Adrenal gland (tissue), 12 donors: Measurements from ENCODE around the gene TEKTIP1. TPM values are rescaled to one million over a fixed set of nuclear protein-coding genes. Genes with fewer than 3 reads are reported as not detected.
"Not testable (repeated sequence)": the region's sequence is repeated elsewhere in the genome, so short reads cannot be mapped to it uniquely, and the experiment has no call there.

ENCODE experiments used
- DNase-seq, 7 donors: peaks; one replicate each; pipeline ENCODE4 v3.0.0-alpha.2; 2019 to 2020
- H3K27ac ChIP-seq, 5 donors: fragments of 200-600 bp; sonication (generic) in 4 of 5; 1 replicate in 3 of 5; 2 replicates in 2 of 5; pipeline versions ENCODE4 v1.5.1 to v1.8.0; 2016 to 2020; ENCODE audit warnings: mild to moderate bottlenecking in 1 of 5
- H3K27me3 ChIP-seq: fragments of 200-600 bp; 2 replicates; pipeline ENCODE4 v1.8.0; 2021
- H3K36me3 ChIP-seq, 2 donors: fragments of 200-600 bp; replicated peaks in 1 of 2; 1 replicate in 1 of 2; 2 replicates in 1 of 2; pipeline versions ENCODE4 v1.5.1 to v1.8.0; 2018 to 2022
- H3K4me1 ChIP-seq, 2 donors: fragments of 200-600 bp; replicated peaks in 1 of 2; 1 replicate in 1 of 2; 2 replicates in 1 of 2; pipeline versions ENCODE4 v1.5.1 to v1.8.0; 2018 to 2021
- H3K4me3 ChIP-seq, 4 donors: fragments of 200-600 bp; sonication (generic) in 3 of 4; one replicate each; pipeline ENCODE4 v1.5.1; 2016 to 2018
- H3K9me3 ChIP-seq, 3 donors: fragments of 200-600 bp; sonication (generic) in 1 of 3; replicated peaks in 1 of 3; 1 replicate in 2 of 3; 2 replicates in 1 of 3; pipeline versions ENCODE4 v1.5.1 to v1.8.0; 2016 to 2021
- POLR2A ChIP-seq, 2 donors: fragments of 450-650 bp; IDR thresholded peaks; one replicate each; pipeline ENCODE4 v1.6.1; 2017; ENCODE audit warnings: antibody characterized with exemption in 2 of 2, mild to moderate bottlenecking in 2 of 2, moderate library complexity in 1 of 2
- WGBS, 4 donors: extraction: QIAGEN DNeasy Blood & Tissue Kit in 2 of 4; methylation state at CpG; one replicate each; pipeline versions ENCODE4 v1.1.5 to v1.1.7; 2013 to 2017; 5-methylcytosine and 5-hydroxymethylcytosine counted together
- intact Hi-C, 2 donors: fragments of 100-400 bp; cut with DNase I; formaldehyde crosslinking; loops; one replicate each; pipeline versions ENCODE4 v1.14.1 to v1.15.0; 2022 to 2023
- polyA plus RNA-seq, 3 donors: library from polyadenylated mRNA; stranded (reverse); fragments of 200-250 nt in 2 of 3; fragments of 350-450 nt in 1 of 3; fragmentation: Illumina TruSeq in 1 of 3; extraction: RNeasy Lipid Tissue Mini Kit (QIAGEN cat#74804) in 1 of 3; gene quantifications; one replicate each; pipeline ENCODE4 v1.2.3, GENCODE V29; 2013 to 2014
- total RNA-seq, 9 donors: library from RNA; depleted of rRNA in 4 of 9; stranded (reverse); fragments of >200 nt in 4 of 9; fragments of 120-200 nt in 1 of 9; fragmentation: NEBNext Ultra II Directional in 1 of 9; extraction: Animal tissue kit (Norgen Biotek cat#: 25700) in 1 of 9; gene quantifications; one replicate each; pipeline versions ENCODE4 v1.1.0 to v1.2.4, GENCODE V29; 2013 to 2023
- TF ChIP-seq, protein P1 (sequence below), 6 experiments: fragments of 450-650 bp in 4 of 6; fragments of 200-600 bp in 2 of 6; sonication (generic) in 1 of 6; IDR thresholded peaks; 1 replicate in 5 of 6; 2 replicates in 1 of 6; pipeline versions ENCODE4 v1.5.1 to v1.8.0; 2016 to 2021; ENCODE audit warnings: antibody characterized with exemption in 6 of 6, mild to moderate bottlenecking in 2 of 6, moderate library complexity in 1 of 6
- donor health status: healthy with polysubstance abuse.
- donor health status: Bipolar disorder and iron deficiency.
- donor health status: DM: yes; HTN: yes; CAD: no.
- donor health status: DM: no; HTN: no; CAD: no.
- donor health status: DM: no; HTN: no; CAD: no.
- donor health status: DM: yes; HTN: yes; CAD: no.

The TEKTIP1 gene
- total and polyA plus RNA-seq, 12 donors = 0.68 to 3.6 (median 1.4) TPM; not detected in 5

DNA sequence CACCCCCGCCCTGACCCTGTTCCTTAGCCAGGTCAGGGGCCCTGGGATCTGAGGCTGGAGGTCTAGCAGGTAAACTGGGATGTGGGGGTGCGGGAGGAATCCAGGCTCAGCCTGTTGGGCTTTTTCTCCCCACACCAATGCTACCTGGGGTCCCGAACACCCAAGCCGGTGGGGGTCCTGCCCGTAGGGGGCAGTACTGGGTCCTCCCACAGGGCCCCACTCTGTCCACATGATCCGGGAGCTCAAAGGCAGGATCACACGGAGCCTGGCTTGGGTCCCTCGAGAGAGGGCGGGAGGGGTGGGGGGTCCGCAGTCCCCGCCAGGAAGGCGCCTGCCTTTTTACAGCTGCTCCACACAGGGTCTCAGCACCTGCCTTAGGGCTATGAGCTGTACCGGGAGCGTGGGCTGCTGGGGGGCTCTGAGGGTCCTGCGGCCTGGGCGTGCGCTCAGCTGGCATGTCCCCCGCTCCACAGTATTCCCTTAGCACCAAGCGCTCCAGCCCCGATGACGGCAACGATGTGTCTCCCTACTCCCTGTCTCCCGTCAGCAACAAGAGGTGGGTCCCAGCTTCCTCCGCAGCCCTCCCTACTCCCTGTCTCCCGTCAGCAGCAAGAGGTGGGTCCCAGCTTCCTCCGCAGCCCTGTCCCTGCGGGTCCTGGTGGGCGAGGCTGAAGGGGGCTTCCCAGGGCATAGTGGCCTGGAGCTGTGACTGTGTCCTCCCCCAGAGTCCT is 12.3 kb upstream of the TEKTIP1 start:
- H3K4me1 ChIP-seq = peaks cover 15 to 26% of the 10 kb centered on the region in 2 donors
- intact Hi-C loops = no loop called here
- no peaks in the 10 kb centered on the region for H3K9me3 ChIP-seq
- H3K27ac ChIP-seq = no peak overlapping the region
- no peak for TF ChIP-seq POLR2A (IDR thresholded peaks at IDR 0.05)
- TF ChIP-seq, protein P1, sequence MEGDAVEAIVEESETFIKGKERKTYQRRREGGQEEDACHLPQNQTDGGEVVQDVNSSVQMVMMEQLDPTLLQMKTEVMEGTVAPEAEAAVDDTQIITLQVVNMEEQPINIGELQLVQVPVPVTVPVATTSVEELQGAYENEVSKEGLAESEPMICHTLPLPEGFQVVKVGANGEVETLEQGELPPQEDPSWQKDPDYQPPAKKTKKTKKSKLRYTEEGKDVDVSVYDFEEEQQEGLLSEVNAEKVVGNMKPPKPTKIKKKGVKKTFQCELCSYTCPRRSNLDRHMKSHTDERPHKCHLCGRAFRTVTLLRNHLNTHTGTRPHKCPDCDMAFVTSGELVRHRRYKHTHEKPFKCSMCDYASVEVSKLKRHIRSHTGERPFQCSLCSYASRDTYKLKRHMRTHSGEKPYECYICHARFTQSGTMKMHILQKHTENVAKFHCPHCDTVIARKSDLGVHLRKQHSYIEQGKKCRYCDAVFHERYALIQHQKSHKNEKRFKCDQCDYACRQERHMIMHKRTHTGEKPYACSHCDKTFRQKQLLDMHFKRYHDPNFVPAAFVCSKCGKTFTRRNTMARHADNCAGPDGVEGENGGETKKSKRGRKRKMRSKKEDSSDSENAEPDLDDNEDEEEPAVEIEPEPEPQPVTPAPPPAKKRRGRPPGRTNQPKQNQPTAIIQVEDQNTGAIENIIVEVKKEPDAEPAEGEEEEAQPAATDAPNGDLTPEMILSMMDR (IDR thresholded peaks at IDR 0.05) = no peak
- no peak for DNase-seq
- peaks cover 0 to 58% of the 10 kb centered on the region in 2 donors for H3K36me3 ChIP-seq
- no peak overlapping the region for H3K4me3 ChIP-seq
- WGBS, 4 donors = 88 to 94% (median 91%) methylated on average over 16 to 28 of the region's 28 CpGs
- no peaks in the 10 kb centered on the region for H3K27me3 ChIP-seq

DNA sequence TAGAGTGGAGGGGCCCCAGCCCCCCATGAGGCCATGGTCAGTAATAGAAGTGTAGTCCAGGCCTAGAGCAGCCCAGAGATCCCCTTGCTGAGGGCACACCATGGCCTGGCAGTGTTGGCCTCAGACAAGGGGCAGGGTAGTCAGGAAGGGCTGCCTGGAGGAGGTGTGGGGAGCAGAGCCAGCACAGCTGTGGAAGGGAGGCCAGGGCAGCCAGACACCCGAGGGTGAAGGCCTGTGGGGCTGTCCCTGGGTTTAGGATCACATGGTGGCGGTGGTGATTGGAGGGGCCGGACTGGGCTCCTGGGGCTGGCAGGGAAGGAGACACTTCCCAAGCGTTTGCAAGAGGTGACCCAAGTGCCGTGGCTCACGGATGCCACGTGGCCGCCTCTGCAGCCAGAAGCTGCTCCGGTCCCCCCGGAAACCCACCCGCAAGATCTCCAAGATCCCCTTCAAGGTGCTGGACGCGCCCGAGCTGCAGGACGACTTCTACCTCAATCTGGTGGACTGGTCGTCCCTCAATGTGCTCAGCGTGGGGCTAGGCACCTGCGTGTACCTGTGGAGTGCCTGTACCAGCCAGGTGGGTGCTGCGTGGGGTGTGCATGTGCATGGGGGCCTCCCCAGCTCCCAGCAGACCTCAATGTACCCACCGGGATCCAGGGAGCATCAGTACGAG is 11.6 kb upstream of the TEKTIP1 start:
- intact Hi-C loops = no loop called here
- peaks cover 0 to 65% of the 10 kb centered on the region in 2 donors for H3K36me3 ChIP-seq

DNA sequence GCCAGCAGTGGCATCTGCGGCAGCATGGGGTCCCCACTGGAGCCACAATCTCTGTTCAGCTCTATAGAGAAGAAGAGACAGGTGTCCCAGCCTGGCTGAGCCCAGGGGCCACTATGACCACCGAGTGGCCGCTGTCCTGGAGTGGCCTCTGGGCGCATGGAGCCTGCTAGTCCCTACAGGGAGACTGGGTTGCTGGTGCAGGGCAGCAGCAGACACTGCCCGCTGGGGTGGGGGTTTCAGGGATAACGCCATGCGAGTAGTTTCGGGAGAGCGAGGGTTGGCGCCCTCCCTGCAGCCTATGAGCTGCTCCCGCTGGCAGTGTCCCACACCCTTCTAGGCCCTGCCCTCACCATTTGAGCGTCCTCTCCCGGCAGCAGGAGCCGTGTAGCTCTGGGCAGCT is 10.9 kb upstream of the TEKTIP1 start:
- H3K9me3 ChIP-seq = no peaks in the 10 kb centered on the region
- H3K4me1 ChIP-seq = peaks cover 11 to 16% of the 10 kb centered on the region in 2 donors
- TF ChIP-seq POLR2A (IDR thresholded peaks at IDR 0.05) = no peak
- TF ChIP-seq, protein P1 (IDR thresholded peaks at IDR 0.05) = no peak
- no peak for DNase-seq
- H3K27me3 ChIP-seq = no peaks in the 10 kb centered on the region
- H3K27ac ChIP-seq = no peak overlapping the region
- intact Hi-C loops = no loop called here
- WGBS, 4 donors = 96 to 99% (median 98%) methylated on average over 4 to 14 of the region's 14 CpGs
- peaks cover 0 to 68% of the 10 kb centered on the region in 2 donors for H3K36me3 ChIP-seq
- no peak overlapping the region for H3K4me3 ChIP-seq

More for the DNA sequence above, 11.6 kb upstream of the TEKTIP1 start:
- Histone ChIP-seq H3K27ac (no peak overlapping the region), H3K27me3 (no peaks in the 10 kb centered on the region), H3K9me3 (no peaks in the 10 kb centered on the region), H3K4me3 (no peak overlapping the region), H3K4me1 (peaks cover 11 to 19% of the 10 kb centered on the region in 2 donors)
- 95 to 100% (median 95%) methylated on average over 4 to 21 of the region's 21 CpGs for whole genome bisulfite sequencing, 4 donors
- no peak for TF ChIP-seq POLR2A (IDR thresholded peaks at IDR 0.05)
- TF ChIP-seq, protein P1 (IDR thresholded peaks at IDR 0.05) = no peak
- DNase-seq = no peak

DNA sequence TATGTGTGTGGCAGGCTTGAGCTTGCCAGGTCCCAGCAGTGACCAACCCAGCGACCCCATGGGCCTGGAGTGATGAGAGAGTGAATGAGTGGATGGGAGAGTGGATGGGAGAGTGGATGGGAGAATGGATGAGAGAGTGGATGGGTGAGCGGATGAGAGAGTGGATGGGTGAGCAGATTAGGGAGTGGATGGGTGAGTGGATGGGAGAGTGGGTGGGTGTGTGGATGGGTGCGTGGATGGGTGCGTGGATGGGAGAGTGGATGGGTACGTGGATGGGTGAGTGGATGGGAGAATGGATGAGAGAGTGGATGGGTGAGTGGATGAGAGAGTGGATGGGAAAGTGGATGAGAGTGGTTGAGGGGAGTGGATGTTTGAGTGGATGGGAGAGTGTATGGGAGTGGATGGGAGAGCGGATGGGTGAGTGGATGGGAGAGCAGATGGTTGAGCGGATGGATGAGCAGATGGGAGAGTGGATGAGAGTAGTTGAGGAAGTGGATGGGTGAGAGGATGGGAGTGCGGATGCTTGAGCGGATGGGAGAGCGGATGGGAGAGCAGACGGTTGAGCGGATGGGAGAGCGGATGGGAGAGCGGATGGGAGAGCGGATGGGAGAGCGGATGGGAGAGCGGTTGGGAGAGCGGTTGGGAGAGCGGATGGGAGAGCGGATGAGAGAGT is 10.3 kb upstream of the TEKTIP1 start:
- Histone ChIP-seq H3K4me3 (no peak overlapping the region), H3K36me3 (peaks cover 0 to 68% of the 10 kb centered on the region in 2 donors), H3K4me1 (peaks cover 9 to 14% of the 10 kb centered on the region in 2 donors), H3K27ac (no peak overlapping the region), H3K27me3 (no peaks in the 10 kb centered on the region), H3K9me3 (no peaks in the 10 kb centered on the region)
- WGBS, 4 donors = 93 to 97% (median 96%) methylated on average over 20 of the region's 20 CpGs
- intact Hi-C loops = no loop called here
- no peak for DNase-seq
- TF ChIP-seq POLR2A (IDR thresholded peaks at IDR 0.05) = no peak
- TF ChIP-seq, protein P1 (IDR thresholded peaks at IDR 0.05) = no peak

DNA sequence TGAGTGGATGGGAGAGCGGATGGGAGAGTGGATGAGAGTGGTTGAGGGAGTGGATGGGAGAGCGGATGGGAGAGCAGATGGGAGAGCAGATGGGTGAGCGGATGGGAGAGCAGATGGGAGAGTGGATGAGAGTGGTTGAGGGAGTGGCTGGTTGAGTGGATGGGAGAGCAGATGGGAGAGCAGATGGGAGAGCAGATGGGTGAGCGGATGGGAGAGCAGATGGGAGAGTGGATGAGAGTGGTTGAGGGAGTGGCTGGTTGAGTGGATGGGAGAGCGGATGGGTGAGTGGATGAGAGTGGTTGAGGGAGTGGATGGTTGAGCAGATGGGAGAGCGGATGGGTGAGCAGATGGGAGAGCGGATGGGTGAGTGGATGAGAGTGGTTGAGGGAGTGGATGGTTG is 9.7 kb upstream of the TEKTIP1 start:
- H3K27ac ChIP-seq, H3K9me3 ChIP-seq, H3K27me3 ChIP-seq, DNase-seq, H3K4me1 ChIP-seq, H3K4me3 ChIP-seq, intact Hi-C loops: not testable (repeated sequence)
- WGBS, 4 donors = 92 to 100% (median 96%) methylated on average over 7 of the region's 7 CpGs
- peaks cover 0 to 69% of the 10 kb centered on the region in 2 donors for H3K36me3 ChIP-seq
